ENCODE measurements around the gene LPCAT3.

DNA sequence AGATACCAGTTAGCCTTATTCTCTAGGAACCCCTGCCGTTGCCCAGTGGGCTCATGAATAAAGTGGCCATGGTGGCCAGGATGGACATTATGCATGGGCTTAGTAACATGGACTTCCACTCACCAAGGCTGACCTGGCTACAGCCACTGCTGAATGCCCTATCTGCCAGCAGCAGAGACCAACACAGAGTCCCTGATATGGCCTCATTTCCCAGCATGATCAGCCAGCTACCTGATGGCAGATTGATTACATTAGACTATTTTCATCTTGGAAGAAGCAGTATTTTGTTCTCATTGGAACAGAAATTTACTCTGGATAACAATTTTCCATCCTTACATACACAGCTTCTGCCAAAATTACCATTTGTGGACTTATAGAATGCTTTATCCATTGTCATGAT is 16.2 kb upstream of the LPCAT3 start:
- TF ChIP-seq POLR2A (IDR thresholded peaks at IDR 0.05; ENCODE audit: low read length), result no peak
- TF ChIP-seq GATA1 (IDR thresholded peaks at IDR 0.05; ENCODE audit: low read depth, low read length), result no peak
